Mesendoderm (in vitro differentiated cells): ENCODE data around the gene SLC2A6.

Source experiments
- DNase-seq: peaks from one replicate; pipeline ENCODE4 v3.0.0; 2013
- H2AK5ac ChIP-seq: 2 replicates; pipeline ENCODE4 v1.6.1; 2013; ENCODE audit warnings: low read length, inconsistent platforms
- H2BK120ac ChIP-seq: 2 replicates; pipeline ENCODE4 v1.6.1; 2013; ENCODE audit warnings: low read depth, mild to moderate bottlenecking, low read length, moderate library complexity, mixed read lengths
- H2BK15ac ChIP-seq: replicated peaks from 2 replicates; pipeline ENCODE4 v1.6.1; 2013; ENCODE audit warnings: low read depth, mild to moderate bottlenecking, moderate library complexity
- H2BK5ac ChIP-seq: 2 replicates; pipeline ENCODE4 v1.6.1; 2013; ENCODE audit warnings: low read length, inconsistent platforms
- H3K18ac ChIP-seq: 2 replicates; pipeline ENCODE4 v1.6.1; 2013; ENCODE audit warnings: mild to moderate bottlenecking, low read length, mixed read lengths
- H3K23ac ChIP-seq: one replicate; pipeline ENCODE4 v1.6.1; 2013; ENCODE audit warnings: low read length
- H3K27ac ChIP-seq: 2 replicates; pipeline ENCODE4 v1.5.1; 2013; ENCODE audit warnings: low read depth, mild to moderate bottlenecking, inconsistent platforms, low read length, moderate library complexity
- H3K27me3 ChIP-seq: 2 replicates; pipeline ENCODE4 v1.6.1; 2013; ENCODE audit warnings: low read length, control low read depth, mild to moderate bottlenecking, inconsistent platforms; ENCODE audit not compliant: insufficient read depth, poor library complexity
- H3K36me3 ChIP-seq: 2 replicates; pipeline ENCODE4 v1.6.1; 2013; ENCODE audit warnings: low read length, inconsistent platforms; ENCODE audit not compliant: control insufficient read depth, insufficient read depth
- H3K4ac ChIP-seq: one replicate; pipeline ENCODE4 v1.6.1; 2013; ENCODE audit warnings: low read depth, mild to moderate bottlenecking, low read length, moderate library complexity
- H3K4me1 ChIP-seq: 2 replicates; pipeline ENCODE4 v1.6.1; 2013; ENCODE audit warnings: low read depth, low read length, inconsistent platforms; ENCODE audit not compliant: control insufficient read depth
- H3K4me2 ChIP-seq: 2 replicates; pipeline ENCODE4 v1.6.1; 2013; ENCODE audit warnings: low read length
- H3K4me3 ChIP-seq: 2 replicates; pipeline ENCODE4 v1.5.1; 2013; ENCODE audit warnings: mild to moderate bottlenecking, low read length
- H3K56ac ChIP-seq: one replicate; pipeline ENCODE4 v1.6.1; 2013; ENCODE audit warnings: low read length
- H3K79me1 ChIP-seq: 2 replicates; pipeline ENCODE4 v1.6.1; 2013; ENCODE audit warnings: low read length, inconsistent platforms
- H3K79me2 ChIP-seq: 2 replicates; pipeline ENCODE4 v1.6.1; 2013; ENCODE audit warnings: mild to moderate bottlenecking, low read length; ENCODE audit not compliant: control insufficient read depth, insufficient read depth
- H3K9ac ChIP-seq: 2 replicates; pipeline ENCODE4 v1.6.1; 2013; ENCODE audit warnings: low read length, inconsistent platforms
- H4K5ac ChIP-seq: one replicate; pipeline ENCODE4 v1.6.1; 2013; ENCODE audit warnings: low read length
- H4K8ac ChIP-seq: one replicate; pipeline ENCODE4 v1.6.1; 2013; ENCODE audit warnings: low read depth, mild to moderate bottlenecking, control low read depth, low read length, moderate library complexity
- WGBS: extraction: QIAGEN DNeasy Blood & Tissue Kit; methylation state at CpG from one replicate; pipeline ENCODE4 v1.1.7; 2013; ENCODE audit warnings: low lambda C conversion rate, missing lambda C conversion rate; ENCODE audit not compliant: insufficient coverage; ENCODE audit errors: extremely low coverage; 5-methylcytosine and 5-hydroxymethylcytosine counted together

SLC2A6 gene

DNA sequence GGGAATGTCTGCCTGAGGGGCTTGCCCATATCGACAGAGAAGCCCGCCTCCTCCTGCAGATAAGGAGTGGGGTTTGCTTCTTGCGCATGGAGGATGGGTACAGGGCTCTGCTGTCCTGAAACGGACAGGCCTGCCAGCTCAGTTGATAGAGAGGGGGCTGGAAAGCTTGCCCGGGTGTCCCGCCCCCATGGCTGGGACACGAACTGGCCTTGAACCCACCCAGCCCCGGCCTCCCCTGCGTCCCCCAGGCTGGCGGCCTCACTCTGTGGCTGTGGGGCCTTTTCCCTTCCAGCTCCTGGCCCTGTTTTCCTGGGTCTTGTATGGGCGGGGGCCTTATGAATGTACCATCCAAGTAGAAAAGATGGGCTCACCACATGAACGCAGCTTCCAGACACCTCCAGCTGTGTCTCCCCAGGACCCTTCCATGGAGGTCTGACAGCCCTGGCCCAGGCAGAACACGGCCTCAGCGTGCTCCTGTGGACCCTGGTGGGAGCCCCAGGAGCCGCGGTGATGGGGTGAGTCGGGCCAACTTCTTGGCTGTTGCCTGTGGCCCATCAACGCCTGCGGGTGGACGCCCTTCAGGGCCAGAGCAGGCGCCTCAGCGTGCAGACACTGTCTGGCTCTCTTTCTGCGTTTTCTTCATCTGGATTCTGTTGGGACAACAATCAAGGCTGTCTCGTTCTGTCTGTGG is 15.9 kb upstream of the SLC2A6 start:
- Histone ChIP-seq H4K8ac (no peak overlapping the region), H2BK120ac (no peak overlapping the region), H3K27me3 (no peaks in the 10 kb centered on the region), H3K79me2 (no peaks in the 10 kb centered on the region), H3K79me1 (no peaks in the 10 kb centered on the region), H2BK15ac (no peak overlapping the region), H3K4me3 (no peak overlapping the region), H3K4me2 (no peak overlapping the region), H3K4ac (no peak overlapping the region), H3K4me1 (no peaks in the 10 kb centered on the region), H3K9ac (no peak overlapping the region), H2AK5ac (no peak overlapping the region), H3K18ac (no peak overlapping the region), H3K36me3 (no peaks in the 10 kb centered on the region), H3K27ac (no peak overlapping the region), H3K56ac (no peak overlapping the region), H3K23ac (no peak overlapping the region), H4K5ac (no peak overlapping the region), H2BK5ac (no peak overlapping the region)
- DNase-seq = no peak
- no CpG with 5 or more reads among the region's 24 CpGs for WGBS

DNA sequence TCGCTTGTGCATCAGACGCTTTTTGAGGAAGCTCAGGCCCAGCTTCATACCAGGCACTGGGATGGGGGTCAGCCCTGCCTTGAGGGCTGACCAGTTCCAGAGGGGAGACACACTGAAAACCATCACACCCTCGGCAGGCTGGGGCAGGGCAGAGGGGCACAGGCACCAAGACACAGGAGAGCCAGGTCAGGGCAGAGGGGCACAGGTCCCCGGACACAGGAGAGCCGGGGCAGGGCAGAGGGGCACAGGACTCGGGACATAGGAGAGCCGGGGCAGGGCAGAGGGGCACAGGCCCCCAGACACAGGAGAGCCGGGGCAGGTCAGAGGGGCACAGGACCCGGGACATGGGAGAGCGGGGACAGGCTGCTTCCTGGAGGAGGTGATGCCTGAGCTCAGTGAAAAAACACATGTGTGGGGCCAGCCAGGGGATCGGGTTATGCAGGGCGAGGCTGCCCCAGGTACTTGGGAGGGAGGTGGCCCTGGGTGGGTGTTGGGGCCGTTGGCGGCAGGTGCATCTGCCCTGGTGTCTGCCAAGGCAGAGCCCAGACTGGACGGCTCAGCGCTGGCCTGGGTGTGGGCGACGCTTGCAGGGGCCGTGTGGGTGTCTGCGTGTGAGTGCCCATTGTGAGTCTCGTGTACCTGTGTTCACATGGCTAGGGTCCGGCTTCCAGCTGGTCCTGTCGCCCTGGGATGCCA is 15.1 kb upstream of the SLC2A6 start:
- Histone ChIP-seq H3K4me1 (no peaks in the 10 kb centered on the region), H3K23ac (no peak overlapping the region), H4K5ac (no peak overlapping the region), H2BK15ac (no peak overlapping the region), H3K27ac (no peak overlapping the region), H3K9ac (no peak overlapping the region), H4K8ac (no peak overlapping the region), H3K79me2 (no peaks in the 10 kb centered on the region), H3K79me1 (no peaks in the 10 kb centered on the region), H3K27me3 (no peaks in the 10 kb centered on the region), H2AK5ac (no peak overlapping the region), H2BK5ac (no peak overlapping the region), H2BK120ac (no peak overlapping the region), H3K4ac (no peak overlapping the region), H3K4me3 (no peak overlapping the region), H3K4me2 (no peak overlapping the region), H3K56ac (no peak overlapping the region), H3K36me3 (no peaks in the 10 kb centered on the region), H3K18ac (no peak overlapping the region)
- no peak for DNase-seq
- WGBS = no CpG with 5 or more reads among the region's 23 CpGs

DNA sequence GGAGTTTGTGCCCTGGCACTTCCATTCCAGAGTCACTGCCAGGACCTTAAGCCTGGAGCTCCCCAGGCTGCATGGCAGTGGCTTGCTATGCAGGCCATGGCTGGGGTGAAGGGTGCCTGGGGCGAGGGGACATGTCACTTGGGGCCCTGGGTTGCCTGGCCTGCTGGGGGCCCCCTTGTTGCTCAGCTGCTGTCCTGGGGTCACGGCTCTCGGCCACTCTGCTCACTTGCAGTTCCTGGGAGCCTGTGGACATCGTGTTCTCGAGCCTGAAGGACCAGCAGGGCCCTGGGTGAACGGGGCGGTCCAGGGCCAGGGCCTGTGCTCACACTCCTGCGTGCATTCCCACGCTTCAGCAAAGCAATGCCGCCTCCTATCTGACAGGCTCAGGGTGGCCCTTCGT is 14.5 kb upstream of the SLC2A6 start:
- Histone ChIP-seq H3K27ac (no peak overlapping the region), H4K5ac (no peak overlapping the region), H2BK120ac (no peak overlapping the region), H3K56ac (no peak overlapping the region), H3K36me3 (no peaks in the 10 kb centered on the region), H3K23ac (no peak overlapping the region), H3K79me2 (no peaks in the 10 kb centered on the region), H2AK5ac (no peak overlapping the region), H3K27me3 (no peaks in the 10 kb centered on the region), H3K79me1 (no peaks in the 10 kb centered on the region), H2BK15ac (no peak overlapping the region), H2BK5ac (no peak overlapping the region), H3K4me1 (no peaks in the 10 kb centered on the region), H3K4ac (no peak overlapping the region), H3K4me3 (no peak overlapping the region), H3K9ac (no peak overlapping the region), H4K8ac (no peak overlapping the region), H3K18ac (no peak overlapping the region), H3K4me2 (no peak overlapping the region)
- no peak for DNase-seq
- WGBS = no CpG with 5 or more reads among the region's 11 CpGs

DNA sequence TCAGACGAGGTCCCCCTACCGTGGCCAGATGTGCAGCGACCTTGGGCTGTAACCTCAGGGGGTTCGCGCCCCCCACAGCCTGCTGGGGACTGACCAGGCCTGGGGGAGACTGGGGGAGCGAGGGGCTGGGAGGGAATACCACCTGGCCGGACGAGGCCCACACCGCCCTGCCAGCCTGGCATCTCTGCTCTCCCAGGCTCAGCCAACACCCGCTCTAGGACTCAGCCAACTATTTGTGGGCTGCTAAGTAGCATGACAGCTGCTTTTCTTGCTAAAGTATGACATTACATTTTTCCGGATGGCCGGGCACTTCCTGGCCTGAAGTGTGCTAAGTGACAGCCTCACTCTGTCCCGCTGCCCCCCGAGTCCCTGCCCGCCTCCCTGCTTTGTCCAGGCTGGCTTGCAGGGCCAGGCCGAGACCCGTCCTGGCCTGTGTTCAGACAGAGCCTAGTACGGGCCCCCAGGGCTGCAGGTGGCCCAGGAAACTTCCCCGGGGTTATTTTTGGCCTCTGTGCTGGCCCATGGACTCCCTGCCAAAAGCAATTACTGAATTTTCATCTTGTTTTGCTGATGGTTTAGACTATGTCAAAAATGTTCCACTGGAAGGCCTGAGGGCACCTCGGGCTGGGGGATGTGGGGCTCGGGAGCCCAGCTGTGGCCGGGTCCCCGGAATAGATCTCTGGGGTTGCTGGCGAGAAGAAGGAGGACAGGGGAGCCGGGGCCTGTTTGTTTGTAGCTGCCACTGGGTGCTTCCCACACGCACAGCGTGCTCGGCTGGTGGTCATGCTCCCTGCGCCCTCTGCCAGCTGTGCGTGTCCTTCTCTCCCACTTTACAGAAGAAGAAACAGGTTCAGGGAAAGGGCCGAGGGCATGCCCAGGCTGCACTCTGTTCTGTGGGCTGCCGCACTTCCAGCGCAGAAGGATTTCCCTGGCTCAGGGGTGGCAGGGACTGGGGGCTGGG is 13.4 kb upstream of the SLC2A6 start:
- no peak overlapping the region for H3K56ac ChIP-seq
- H4K5ac ChIP-seq = no peak overlapping the region
- H2BK120ac ChIP-seq = no peak overlapping the region
- no peak overlapping the region for H3K4ac ChIP-seq
- DNase-seq = no peak
- no peak overlapping the region for H2BK15ac ChIP-seq
- H4K8ac ChIP-seq = no peak overlapping the region
- H3K27ac ChIP-seq = no peak overlapping the region
- H2AK5ac ChIP-seq = no peak overlapping the region
- H3K36me3 ChIP-seq = no peaks in the 10 kb centered on the region
- no peak overlapping the region for H3K4me2 ChIP-seq
- H3K18ac ChIP-seq = no peak overlapping the region
- no peak overlapping the region for H3K4me3 ChIP-seq
- WGBS = no CpG with 5 or more reads among the region's 33 CpGs
- no peaks in the 10 kb centered on the region for H3K79me2 ChIP-seq
- no peak overlapping the region for H2BK5ac ChIP-seq
- no peaks in the 10 kb centered on the region for H3K79me1 ChIP-seq
- no peak overlapping the region for H3K9ac ChIP-seq
- H3K23ac ChIP-seq = no peak overlapping the region
- H3K4me1 ChIP-seq = no peaks in the 10 kb centered on the region
- H3K27me3 ChIP-seq = no peaks in the 10 kb centered on the region

DNA sequence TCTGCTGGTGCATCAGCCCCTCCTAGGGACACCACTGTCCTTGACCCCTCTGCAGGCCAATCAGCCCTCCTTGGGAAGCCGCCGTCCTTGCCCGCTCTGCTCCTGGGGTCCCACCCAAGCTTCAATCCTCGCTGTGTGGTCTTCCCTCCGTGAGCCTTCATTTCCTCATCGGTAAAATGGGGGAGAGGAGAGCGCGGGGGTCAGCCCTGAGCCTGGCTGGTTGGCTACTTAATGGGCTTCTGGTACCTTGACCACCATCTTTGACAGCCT is 12.7 kb upstream of the SLC2A6 start:
- Histone ChIP-seq H3K36me3 (no peaks in the 10 kb centered on the region), H2BK15ac (no peak overlapping the region), H3K9ac (no peak overlapping the region), H3K4me3 (no peak overlapping the region), H4K5ac (no peak overlapping the region), H3K4me1 (no peaks in the 10 kb centered on the region), H3K79me1 (no peaks in the 10 kb centered on the region), H3K27ac (no peak overlapping the region), H3K56ac (no peak overlapping the region), H3K18ac (no peak overlapping the region), H3K4ac (no peak overlapping the region), H3K23ac (no peak overlapping the region), H2BK5ac (no peak overlapping the region), H3K27me3 (no peaks in the 10 kb centered on the region), H2BK120ac (no peak overlapping the region), H3K79me2 (no peaks in the 10 kb centered on the region), H4K8ac (no peak overlapping the region), H2AK5ac (no peak overlapping the region), H3K4me2 (no peak overlapping the region)
- DNase-seq = no peak
- no CpG with 5 or more reads among the region's 8 CpGs for WGBS
